T1000 (cell line): Measurements from ENCODE around the gene MDH1B.
"Not testable (repeated sequence)": the region's sequence is repeated elsewhere in the genome, so short reads cannot be mapped to it uniquely, and the experiment has no call there.

ENCODE experiments used
- DNase-seq: peaks from one replicate; lab custom pipeline; 2025; ENCODE audit warnings: mixed read lengths; lab: John Stamatoyannopoulos, UW

The MDH1B gene

DNA sequence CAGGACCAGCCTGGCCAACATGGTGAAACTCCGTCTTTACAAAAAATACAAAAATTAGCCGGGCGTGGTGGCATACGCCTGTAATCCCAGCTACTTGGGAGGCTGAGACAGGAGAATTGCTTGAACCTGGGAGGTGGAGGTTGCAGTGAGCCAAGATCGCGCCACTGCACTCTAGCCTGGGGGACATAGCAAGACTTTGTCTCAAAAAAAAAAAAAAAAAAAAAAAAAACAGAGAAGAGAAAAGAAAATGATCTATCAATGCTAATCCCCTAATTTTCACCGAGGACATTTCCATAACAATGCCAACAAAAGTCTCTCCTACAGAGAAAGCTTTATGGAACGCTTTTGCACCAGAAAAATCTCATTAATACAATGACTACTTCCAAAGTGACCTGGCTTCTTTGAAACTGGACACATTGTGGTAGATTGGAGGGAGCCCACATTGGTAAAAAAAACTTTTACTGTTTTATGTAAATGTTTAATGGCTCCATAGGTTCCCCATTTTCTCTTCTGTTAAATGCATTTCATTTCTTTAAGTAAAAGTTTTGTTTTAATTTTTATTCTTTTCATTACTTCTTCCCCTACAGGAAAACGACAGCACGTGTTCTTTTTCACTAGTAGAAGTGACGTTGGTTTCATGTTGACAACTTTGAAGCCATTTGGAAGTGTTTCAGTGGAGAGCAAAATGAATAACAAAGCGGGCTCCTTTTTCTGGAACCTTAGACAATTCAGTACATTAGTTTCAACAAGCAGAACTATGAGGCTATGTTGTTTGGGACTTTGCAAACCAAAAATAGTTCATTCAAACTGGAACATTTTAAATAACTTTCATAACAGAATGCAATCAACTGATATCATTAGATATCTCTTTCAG, 1.2 kb upstream of the MDH1B start:
- no peak for DNase-seq

GRCh38 chr2:206764673-206765241, 371 bp downstream of the MDH1B start:
- no peak for DNase-seq

GRCh38 chr2:206756816-206757215, 8.3 kb downstream of the MDH1B start:
- DNase-seq, result no peak

DNA sequence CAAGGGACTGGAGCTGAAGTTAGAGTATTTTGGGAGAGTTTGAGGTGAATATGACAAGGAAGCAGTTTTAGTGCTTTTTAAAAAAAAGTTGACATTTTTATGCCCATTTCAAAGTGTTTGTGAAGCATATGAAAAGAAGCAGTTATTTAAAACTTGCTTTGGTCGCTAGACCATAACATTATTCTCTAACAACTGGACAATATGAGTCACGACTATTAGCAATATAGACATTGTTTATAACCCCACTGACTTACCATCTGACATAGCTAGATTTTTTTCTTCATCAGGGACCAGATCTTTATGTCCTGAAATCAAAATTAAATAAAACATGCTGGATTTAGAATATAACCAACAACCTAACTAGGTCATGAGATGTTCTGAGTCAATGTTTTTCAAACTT, 24.3 kb downstream of the MDH1B start:
- no peak for DNase-seq

GRCh38 chr2:206739271-206739670, 25.9 kb downstream of the MDH1B start:
- no peak for DNase-seq

- DNase-seq, result no peak
These were observed 28.2 kb downstream of the MDH1B start for GRCh38 chr2:206736935-206737334.

GRCh38 chr2:206733341-206733740, 31.8 kb downstream of the MDH1B start:
- no peak for DNase-seq

DNA sequence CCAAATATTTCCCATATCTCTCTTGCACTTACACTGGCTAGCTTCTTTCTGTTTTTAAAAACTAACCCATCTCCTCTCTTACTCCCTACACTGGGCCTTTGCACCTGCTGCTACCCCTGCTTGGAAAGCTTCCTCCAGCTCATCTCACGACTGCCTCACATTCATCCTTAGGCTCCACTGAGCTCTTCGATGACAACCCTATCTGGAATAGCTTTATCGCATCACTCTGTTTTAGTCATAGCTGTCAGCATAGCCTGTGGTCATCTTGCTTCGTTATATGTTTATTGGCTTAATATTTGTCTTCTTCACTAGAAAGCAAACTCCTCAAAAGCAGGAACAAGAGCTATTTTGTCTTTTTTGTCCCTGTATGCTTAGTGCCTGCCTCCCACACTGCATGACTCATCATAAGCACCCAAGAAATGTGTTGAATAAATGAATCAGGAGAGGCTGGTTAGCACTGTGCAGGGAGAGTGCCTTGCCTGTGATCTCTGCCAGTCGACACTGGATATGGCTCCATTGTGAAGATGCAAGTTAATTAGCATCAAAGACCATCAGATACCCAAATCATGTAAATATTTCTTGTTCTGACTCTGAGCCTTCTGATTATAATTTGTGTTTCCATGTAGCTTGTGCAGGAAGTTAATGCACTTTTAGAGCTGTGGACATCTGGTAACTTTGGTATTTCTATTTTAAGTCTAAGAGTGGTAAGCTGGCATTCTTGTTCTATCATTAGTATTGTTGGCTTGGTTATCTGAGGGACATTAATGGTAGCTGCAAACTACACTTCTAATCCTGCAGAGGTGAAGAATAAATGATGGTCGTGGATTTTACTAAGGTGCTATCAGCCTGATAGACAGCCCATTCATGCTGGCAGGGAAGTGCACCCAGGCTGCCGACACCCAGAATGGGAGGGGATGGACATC, 36.6 kb downstream of the MDH1B start:
- no peak for DNase-seq

DNA sequence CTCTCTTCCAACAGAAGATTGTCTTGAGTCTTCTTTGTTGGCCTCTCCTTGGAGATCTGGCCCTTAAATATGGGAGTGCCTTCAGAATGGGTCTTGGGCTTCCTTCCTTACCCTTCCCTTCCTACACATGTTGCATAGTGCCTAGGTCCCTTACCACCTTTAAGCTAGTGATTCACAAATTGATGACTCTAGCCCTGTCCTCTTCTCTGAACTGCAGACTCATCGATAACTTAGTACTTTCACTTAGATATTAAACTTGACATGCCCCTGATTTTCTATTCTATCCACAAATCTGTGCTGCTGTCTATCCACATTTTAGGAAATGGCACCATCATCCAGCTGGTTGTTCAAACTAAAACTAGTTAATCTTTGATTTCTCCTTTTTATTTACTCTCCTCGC, 37.8 kb downstream of the MDH1B start:
- no peak for DNase-seq

GRCh38 chr2:206723288-206723687, 41.8 kb downstream of the MDH1B start:
- no peak for DNase-seq

DNA sequence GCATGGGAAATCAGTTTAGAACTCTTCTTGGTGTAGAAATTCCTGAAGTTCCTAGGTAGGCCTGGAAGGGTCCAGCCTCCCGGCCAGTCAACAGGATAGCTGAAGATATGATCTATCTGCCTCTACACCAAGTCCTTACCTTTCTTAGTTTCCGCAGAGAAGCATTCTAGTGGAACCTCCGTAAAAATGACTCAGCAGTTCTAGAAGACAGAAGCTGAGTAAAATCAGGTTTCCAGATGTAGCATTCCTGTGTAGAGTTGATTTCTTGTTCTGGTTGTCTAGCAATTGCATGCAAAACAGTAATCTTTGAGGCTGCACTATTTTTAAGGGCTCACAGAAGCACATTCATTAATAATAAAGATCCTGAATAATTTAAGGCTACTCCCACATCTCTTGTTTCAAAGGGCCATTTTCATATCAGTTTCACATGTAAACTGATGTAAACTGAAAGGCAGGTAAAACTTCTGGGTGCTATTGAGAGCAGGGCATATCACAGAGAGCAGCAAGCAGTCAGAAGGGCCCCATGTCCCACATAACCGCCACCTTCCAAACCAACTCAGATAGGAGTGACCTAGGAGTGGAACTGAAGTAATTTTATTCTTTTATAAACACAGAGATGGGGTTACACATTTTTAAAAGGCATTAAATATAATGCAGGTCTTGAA, 43.7 kb downstream of the MDH1B start:
- no peak for DNase-seq

DNA sequence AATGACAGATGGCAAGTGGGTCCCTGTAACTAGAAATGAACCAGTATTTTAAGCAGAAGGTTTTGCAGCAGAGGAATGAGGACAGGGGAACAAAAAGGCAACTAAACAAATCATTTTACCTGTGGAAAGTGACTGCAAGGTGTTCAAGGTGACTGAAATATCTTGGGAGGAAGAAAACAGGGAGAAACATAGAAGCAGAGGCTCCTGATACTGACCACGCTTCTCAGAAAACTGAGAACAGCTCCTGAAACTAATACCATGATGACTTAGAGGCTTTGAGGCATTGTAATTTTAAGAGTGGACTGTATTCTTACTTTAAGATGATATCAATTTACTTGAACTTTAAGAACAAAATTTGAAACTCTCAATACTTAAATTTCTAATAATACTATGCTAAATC, 46.8 kb downstream of the MDH1B start, which contains the start of gene DYTN:
TSS of gene DYTN (minus strand) at position 101 of the 400 bp plus-strand sequence. CDS start 117 bp downstream, outside the sequence.
- DNase-seq, result no peak

GRCh38 chr2:206716623-206717022, 48.5 kb downstream of the MDH1B start:
- DNase-seq, result no peak

- DNase-seq, result not testable (repeated sequence)
These were observed 49.9 kb downstream of the MDH1B start for GRCh38 chr2:206715183-206715582.

- DNase-seq, result no peak
These were observed 51.4 kb downstream of the MDH1B start for GRCh38 chr2:206713746-206714145.

GRCh38 chr2:206708286-206708685, 56.8 kb downstream of the MDH1B start:
- no peak for DNase-seq

- DNase-seq, result no peak
These were observed 57.9 kb downstream of the MDH1B start for GRCh38 chr2:206707164-206707701.

DNA sequence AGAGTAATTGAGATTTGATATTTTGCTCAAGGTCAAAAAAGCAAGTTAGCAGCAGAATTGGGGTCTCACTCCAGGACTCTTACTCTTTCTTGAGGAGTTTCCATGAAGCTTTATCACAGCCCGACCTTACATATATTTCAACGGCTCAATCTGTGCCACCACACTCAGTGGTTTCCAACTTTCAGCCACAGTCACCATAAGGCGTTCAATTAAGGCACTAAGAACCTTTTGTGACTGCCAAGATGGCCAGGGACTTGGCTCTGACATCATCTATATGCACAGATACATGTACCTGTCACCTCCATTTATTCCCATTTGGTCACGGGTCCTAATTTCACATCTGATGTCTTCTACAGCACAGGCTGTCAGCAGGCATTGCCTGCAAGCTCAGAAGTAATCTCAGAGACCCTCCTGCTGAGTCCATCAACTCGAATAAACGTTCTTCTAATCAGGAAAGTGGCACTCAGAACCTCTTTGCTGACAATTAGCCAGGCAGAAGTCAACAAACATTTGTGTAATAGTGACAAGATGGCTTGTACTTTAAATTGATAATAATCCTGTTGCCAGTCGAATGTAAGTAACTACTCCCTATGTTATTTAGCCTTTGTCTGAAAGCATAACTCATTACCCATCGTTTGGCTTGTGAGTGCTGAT, 63.0 kb downstream of the MDH1B start:
- DNase-seq, result no peak

DNA sequence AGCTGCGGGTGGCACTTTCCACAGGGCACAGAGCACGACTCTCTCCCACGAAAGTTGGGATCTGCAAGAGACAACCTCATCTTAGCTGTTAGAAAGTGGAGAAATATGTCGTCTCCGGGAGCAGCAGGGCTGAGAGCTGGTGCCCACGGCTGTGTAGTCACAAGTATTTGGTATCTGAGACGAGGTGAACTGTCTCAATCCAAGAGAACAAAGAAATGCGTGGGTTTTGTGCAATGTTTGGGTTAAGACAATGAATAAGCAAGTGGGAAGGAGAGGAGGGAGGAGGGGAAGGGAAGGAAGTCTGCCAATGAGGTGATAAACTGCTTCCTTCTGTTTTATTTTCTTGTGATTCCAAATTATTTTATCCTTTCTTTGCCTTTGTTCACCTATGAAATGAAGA, 65.0 kb downstream of the MDH1B start:
- no peak for DNase-seq

GRCh38 chr2:206698811-206699210, 66.3 kb downstream of the MDH1B start:
- no peak for DNase-seq

DNA sequence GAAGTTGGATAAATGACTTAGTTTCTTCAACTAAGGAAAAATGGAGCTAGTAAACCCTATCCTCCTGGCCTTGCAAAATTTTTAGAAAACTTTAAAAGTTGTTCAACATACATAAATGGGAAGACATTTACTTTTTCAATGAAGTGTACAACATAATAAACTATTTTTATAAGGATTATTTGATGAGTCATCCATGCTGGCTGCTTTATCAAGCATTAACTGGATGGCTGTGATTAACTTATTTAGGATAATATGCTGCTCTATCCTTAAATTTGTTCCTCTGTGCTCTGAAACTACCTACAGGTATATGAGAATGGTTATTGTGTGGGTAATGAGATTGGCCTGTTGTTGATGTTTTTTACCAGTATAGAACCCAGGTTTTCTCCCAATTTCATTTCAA, 68.2 kb downstream of the MDH1B start:
- no peak for DNase-seq
